NCI-H1694 treated with DMSO at 0.1 percent for 48 hours (cell line): Measurements from ENCODE around the gene TUBGCP2.
"Not testable (repeated sequence)": the region's sequence is repeated elsewhere in the genome, so short reads cannot be mapped to it uniquely, and the experiment has no call there.

Source experiments
- DNase-seq: peaks from one replicate; lab custom pipeline; 2025; lab: John Stamatoyannopoulos, UW

TUBGCP2 gene

DNA sequence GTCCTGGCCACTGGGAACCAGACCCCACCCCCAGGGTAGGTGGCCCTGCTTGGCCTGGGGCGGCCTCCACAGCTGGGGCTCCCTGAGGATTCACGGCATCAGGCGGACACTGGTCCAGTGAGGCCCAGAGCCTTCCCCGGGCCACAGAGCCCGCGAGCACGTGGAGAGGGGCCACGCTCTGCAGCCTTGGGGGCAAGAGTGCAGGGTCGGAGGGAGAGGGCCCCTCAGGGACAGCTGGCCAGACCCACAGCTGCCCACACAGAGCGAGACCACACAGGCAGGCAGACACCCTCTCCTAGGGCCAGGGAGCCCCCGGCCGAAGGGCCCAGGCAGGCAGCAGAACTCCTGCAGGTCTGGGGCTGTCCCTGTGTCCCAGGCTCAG is 60.3 kb downstream of the TUBGCP2 start:
- DNase-seq, result no peak

DNA sequence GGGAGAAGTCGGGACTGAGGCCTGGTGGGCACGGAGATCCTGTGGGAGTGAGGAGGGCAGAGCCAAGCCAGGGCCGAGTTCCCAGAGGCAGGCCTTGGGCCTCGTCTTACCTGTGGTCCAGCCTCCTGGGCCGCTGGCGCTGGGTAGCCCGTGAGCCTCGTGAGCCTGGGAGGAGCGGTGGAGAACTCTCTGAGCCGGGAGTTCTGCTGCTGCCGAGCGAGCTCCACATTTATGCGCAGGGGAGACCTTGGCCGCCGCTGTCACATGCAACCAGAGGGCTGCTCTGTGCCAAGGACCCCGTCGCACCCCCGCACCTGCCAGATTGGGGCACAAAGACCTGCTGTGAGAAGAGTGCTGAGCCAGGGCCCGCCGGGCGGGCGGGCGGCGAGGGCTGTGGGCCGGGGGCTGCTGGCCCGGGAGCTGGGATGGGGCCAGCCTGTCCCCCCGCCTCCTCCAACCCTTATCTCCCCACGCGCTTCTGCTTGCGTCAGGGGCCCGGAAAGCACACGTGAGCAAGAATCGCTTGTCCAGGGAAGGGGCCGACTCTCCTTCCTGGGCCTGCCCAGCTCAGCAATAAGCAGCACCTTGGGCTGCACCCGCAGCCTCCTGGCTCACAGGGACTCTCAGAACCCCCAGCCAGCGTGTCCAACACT is 60.9 kb downstream of the TUBGCP2 start:
- DNase-seq, result no peak

DNA sequence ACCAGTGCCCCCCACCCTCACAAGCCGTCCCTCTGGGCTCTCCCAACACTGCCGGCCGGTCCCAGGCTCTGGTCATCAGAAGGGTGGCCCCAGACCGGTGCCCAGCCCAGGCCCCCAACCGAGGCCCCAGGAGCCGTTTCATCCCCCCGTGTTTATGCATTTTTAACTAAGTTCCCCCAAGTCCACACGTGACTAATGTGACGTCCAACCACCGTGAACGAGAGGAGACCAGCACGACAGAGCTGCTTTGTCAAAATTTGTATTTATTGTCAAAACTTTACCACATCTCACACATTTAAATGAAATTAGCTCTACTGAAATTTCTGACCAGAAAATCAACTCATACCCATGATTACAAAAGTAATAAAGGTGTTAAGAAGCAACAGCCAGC is 62.4 kb downstream of the TUBGCP2 start:
- no peak for DNase-seq

DNA sequence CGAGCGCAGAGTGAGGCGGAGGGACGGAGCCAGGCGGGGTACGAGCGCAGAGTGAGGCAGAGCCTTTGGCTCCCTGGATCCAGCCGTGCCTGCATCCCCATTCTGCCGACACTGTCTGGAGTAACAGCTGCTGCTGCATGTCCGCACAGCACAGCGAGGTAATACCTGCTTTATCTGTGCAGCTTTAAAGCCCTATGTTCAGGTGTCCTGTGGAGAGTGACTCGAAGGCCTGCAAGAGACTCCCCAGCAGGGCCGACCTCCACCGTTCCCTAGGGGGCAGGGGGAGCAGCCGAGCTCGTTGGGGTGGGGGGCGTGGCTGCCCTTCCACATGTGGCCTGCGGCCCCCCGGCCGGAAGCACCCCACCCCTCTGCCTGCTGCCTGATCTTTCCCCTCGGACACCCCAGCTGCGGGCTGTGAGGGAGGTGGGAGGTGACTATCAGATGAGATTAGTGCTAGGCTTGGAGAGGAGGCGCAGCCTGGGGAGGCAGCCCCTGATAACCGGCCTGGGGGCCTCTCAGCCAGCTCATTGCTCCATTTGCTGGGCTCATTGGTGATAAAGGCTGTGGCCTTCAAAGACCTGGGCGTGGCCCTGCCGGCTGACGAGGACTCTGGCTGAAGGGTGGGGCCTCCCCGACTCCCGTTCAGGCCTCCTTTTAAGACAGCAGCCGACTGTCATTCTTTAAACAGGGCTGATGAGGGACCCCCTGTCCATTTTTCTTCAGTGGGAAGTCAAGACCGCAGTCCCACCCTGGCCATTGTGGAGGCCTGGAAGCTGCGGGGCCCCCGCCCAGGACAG is 63.0 kb downstream of the TUBGCP2 start:
- DNase-seq, result no peak

DNA sequence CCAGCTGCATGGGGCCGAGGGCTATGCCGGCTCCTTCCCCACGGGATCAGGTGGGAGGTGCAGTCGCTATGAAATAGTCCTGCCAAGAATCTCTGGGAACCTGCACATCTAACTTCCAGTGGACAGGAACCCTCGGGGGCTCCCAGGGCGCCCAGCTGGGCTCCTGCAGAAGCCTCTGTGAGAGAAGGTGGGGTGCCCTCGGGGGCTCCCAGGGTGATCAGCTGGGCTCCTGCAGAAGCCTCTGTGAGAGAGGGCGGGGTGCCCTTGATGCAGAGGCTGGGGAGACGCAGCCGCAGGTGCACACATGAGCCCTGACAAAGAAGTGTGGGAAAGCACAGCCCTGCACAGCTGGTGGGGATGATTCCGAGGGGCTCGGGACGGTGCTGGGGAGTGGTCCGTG is 65.1 kb downstream of the TUBGCP2 start:
- no peak for DNase-seq

DNA sequence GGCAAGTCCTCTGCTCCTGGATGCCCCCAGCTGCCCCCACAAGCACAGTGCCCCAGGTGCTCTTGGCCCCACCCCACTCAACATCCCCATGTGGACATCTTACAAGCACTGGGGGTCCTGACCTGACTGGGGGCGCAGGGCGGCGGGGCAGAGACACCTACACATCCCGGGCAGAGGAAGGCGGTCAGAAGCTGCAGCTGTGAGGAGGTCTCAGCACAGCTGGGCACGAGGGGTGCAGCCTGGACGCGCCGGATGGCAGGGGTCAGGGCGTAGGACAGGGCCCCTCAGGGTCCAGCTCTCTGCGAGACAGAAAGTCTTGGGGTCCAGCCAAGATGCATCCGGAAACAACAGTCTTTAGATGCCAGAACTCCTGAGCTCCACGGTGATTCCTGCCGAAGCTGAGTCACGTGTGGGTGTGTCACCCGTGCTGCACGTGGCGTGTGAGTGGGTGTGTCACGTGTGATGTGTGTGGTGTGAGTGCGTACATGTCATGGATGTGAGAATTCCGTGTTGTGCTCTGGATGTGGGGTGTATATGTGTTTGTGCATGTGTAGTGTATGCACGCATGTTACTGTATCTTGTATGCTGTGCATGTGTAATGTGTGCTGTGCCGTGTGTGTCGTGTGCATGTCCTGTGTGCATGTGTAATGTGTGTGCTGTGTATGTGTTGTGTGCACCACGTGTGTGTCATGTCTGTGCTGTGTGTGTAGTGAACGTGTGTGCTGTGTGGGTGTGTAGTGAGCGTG is 65.9 kb downstream of the TUBGCP2 start:
- no peak for DNase-seq

DNA sequence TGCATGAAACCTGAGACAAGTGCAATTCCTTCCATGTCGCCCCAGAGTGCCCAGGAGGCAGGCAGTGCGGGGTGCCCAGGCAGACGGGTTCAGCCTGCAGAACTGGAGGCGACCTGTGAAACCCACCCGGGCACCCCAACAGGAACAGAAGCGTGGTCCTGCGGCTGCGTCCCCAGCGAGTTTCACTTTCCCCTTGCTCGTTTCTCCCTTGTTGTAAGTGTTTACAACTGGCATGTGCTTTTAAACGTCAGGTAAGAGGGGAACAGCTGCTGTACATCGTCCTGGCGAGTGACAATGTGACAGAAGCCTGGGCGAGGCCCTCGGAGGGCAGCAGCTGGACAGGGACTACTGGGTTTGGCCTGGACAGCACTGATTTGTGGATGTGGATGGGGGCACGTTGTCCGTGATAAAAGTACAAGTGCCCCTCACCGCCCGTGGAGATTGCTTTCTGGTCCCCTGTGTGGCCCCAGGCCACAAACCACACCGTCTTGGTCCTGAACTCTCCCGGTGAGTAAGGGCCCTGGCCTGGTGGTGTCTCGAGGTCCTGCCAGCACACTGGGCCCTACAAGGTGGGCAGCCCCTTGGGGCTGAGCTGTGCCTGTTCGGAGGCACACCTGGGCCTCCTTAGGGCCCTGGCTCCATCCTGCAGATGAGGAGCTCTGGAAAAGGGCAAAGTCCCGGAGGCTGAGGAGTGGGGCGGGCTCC is 67.0 kb downstream of the TUBGCP2 start:
- DNase-seq, result no peak

DNA sequence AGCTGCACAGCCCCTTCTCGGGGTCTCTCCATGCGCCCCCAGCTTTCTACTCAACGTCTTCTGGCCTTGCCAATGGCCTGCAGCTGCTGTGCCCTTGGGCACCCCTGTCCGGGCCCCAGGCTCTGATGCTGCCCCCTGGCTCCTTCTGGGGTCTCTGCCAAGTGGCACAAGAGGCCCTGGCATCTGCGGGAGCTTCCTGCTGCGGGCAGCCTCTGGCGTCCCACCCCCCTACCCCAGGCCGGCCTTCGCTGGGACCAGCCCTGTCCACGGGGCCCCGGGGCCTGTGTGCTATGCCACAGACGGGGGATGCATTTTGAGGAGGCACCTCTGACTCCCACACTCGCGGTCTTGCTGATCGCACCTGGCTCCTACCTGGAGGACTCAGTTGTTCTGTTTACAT is 68.7 kb downstream of the TUBGCP2 start:
- no peak for DNase-seq

DNA sequence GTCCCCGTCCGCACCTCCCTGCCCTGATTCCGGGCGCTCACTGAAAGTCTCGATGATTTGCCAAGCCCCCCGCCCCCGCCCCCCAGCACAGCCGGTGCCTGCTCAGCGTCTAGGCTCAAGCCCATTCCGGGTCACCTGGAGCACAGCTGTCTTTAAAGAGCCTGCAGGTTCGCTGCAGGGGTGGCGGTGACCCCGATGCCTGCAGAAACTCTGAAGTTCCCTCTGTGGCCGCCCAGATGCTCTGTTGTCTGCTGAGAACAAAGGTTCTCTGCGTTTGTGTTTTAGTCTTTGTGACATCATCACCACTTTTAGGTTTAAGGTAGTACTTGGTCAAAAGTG is 70.2 kb downstream of the TUBGCP2 start:
- DNase-seq, result no peak

DNA sequence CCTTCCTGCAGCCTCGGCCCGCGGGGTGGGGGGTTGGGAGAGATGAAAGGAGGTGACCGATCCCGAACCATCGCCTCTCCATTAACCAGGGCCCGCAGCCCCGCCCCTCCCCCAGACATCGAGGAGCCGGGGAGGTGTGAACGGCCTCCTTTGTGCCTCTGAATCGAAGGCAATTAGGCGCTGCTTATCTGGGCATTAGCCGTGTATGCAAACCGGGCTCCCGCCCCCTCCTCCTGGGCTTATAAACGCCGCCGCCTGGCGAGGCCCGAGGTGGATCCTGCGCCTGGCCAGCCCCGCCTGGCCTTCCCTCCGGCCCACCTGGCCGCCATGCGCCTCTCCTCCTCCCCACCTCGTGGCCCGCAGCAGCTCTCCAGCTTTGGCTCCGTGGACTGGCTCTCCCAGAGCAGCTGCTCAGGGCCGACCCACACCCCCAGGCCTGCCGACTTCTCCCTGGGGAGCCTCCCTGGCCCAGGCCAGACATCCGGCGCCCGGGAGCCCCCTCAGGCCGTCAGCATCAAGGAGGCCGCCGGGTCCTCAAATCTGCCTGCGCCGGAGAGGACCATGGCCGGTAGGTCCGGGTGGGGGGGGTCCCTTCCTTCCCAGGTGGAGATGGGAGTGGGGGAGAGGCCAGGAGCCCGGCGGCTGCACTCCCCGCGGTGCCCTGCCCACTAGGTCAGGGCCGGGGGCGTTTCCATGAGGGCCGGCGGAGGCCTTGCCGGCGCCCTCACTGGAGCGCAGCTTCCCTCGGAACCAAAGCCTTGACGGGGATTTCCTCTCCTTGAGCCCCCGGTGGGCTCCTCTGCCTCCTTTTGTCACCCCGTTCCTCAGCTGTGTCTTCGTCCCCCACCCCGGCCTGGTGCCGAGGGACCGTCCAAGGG is 70.8 kb downstream of the TUBGCP2 start, which contains the start of gene VENTX:
Gene VENTX (plus strand): TSS at position 268 of the 878 bp plus-strand sequence. CDS start 60 bp downstream, at position 328.
- DNase-seq, result no peak

DNA sequence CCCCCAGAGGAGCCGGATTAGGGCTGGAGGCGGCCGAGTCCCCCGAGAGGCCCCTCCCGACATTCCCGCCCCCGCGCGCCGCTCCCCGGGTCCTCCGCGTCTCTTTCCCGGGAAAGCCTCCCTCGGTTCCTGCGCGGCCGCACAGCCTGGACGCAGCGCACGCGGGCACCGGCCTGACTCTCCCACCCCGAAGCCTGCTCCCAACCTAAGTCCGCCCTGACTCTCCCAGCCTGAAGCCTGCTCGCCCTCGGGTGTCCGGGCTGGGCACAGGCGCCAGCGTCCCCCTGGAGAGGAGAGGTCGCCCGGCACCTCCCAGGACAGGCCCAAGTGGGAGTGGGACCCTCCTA is 71.5 kb downstream of the TUBGCP2 start:
- no peak for DNase-seq

DNA sequence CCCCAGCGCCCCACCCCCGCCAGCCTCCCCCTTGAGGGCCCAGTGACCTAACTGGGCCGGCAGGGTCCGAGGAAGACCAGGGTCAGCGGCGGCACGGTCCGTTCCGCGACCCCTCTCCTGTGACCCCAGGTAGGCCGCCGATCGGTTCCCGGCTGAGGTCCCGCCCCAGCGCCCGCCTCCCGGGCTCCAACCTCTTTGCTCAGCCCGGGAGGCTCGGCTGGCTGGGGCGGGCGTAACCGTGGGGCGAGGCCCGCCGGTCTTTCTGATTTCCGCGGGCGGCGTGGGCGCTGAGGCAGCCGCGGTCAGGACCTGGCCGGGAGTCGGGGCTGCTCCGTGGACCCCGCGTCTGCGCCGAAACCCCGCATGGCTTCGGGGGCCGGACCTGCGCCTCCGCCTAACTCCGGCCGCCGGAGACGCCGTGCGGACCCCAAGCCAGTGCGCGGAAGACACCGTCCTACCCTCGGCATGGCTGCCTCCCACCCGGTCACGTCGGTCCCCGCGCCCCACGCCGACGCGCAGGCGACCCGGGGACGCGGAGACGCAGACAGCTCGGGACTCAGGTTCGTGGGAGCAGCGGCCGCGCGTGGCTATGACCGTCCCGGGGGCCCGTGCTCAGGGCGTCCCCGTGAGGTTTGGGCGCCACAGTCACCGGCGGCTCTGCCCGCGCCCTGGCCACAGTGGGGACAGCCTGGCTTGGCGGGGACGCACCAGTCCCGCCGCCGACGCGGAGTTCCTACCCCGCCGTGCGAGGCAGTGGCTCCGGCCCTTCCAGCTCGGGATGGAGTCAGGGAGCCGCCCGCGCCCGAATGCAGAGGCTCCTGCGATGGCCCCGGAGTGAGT is 72.1 kb downstream of the TUBGCP2 start:
- no peak for DNase-seq

DNA sequence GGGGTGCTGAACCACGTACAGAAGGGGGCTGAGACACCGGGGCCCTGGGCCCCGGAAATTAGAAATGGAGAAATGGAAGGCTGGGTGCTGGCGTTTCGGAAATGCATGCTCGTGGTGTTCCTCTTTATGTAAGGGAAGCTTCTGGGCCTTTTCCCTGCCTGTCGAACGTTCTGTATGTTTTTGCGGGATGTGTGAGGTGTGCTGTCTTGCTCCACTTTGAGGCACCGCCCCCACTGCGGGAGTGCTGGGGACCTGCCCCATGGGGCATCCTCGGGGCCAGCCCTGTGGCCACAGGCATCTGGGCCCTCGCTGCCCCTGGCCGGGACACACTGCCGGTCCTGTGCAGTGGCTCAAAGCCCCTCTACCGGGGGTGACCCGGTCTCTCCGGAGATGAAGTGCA is 72.7 kb downstream of the TUBGCP2 start:
- no peak for DNase-seq

DNA sequence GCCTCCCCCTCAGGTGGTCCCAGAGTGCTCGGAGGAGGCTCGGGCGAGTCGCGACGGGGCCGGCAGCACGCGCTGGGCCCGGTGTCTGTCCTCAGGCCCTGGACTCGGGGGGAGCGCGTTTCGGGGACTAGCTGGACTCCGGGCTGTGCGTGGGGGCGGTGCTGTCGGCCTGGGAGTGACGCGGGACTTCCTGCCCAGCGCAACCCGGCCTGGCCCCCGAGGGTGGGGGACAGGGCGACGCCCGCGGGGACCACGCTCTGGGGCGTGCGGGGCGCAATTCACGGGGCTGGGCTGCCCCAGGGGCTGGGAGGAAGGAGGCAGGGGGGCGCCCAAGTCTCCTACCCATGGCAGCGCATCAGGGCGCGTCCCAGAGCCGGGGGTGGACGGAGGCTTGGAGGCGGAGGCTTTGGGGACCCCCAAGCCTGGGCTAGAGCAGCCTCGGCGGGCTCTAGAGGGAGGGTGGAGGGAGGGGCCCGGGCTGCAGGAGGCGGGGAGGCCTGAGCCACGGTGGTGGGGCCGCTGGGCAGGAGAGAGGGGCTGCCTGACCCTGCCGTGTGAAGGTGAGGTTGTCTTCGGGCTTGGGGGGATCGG is 73.3 kb downstream of the TUBGCP2 start:
- DNase-seq, result no peak

DNA sequence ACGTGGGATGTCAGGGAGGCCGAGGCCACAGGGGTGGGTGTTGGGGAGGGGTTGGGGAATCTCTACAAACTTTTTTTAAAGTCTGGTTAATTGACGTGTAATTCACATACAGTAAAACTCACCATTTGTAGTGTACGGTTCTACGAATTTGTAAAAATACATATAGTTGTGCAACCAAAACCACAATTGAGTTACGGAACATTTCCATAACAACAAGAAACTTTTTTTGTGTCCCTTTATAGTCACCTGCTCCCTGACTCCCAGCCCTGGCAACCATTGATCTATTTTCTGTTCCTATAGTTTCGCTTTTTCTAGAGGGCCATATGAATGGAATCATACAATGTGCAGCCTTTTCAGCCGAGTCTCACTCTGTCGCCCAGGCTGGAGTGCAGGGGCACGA is 73.9 kb downstream of the TUBGCP2 start:
- DNase-seq, result not testable (repeated sequence)

DNA sequence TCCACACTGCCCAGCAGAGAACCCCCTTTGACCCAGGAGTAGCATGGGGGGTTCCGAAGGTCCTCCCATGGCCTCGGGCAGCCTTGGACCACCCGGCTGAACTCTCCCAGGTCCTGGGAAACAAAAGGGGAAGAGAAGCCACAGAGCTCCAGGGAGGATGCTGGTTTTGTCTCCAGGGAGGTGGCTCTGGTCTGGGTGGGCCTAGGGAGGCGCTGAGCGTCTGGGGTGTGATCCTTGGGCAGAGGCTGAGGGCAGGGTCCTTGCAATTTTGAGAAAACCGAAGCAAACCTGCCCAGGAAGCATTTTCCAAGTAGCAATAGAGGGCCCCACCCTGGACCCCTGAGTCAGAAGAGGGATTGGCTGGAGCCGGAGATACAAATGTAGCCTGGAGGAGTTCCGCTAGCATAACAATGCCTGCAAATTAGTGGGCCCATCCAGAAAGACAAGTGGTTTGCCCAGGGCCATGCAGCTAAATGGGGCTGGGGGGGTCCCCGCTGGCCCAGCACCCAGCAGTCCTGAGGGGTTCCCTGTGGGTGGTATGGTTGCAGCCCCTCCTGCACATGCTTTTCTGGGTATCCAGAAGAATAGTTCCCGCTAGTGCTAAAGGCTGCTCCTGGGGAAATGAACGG is 76.6 kb downstream of the TUBGCP2 start:
- DNase-seq, result no peak

DNA sequence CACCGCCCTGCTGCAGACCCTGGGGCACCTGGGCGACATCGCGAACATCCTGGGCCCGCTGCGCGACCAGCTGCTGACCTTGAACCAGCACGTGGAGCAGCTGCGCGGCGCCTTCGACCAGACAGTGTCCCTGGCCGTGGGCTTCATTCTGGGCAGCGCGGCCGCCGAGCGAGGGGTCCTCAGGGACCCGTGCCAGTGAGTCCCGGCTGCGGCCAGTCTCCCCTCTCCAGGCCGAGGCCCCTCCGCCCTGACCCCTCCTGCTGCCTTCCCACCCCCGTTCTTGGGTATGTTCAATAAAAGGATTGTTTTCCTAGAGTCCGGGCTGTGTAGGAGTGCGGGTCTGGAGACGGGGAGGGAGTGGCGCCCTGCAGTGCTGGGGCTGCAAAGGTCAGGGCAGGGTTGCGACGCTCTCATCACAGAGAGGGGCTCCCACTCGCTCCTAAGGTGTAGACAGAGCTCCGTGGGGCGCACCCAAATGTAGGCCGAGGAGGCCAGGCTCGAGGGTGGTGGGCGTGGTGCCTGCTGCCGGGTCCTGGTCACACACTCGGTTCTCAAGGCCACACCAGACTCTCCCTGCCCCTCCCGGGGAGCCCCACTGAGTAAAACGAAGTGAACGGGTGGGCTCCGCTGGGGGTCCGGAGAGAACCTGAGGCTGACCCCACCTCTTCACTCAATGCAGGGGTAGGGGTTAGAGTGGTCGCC is 77.3 kb downstream of the TUBGCP2 start:
- DNase-seq, result no peak

DNA sequence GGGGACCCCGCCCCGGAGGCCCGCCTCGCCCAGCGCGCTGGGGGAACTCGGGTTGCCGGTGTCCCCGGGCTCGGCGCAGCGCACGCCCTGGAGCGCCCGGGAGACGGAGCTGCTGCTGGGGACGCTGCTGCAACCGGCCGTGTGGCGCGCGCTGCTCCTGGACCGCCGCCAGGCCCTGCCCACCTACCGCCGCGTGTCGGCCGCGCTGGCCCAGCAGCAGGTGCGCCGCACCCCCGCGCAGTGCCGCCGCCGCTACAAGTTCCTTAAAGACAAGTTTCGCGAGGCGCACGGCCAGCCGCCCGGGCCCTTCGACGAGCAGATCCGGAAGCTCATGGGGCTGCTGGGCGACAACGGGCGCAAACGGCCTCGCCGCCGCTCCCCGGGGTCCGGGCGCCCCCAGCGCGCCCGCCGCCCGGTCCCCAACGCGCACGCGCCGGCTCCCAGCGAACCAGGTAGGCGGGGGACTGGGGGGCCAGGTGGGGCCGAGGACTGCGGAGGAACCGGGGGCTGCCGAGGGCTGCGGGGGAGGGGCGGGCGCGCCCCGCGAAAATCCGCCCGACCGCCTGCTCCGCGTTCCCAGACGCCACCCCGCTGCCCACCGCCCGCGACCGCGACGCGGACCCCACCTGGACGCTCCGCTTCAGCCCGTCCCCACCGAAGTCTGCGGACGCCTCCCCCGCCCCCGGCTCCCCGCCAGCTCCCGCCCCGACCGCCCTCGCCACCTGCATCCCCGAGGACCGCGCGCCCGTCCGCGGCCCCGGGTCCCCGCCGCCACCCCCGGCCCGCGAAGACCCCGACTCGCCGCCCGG is 78.1 kb downstream of the TUBGCP2 start:
- DNase-seq, result no peak
